ENCODE results near the gene MSRB3. TPM values are rescaled to one million over a fixed set of nuclear protein-coding genes. Genes with fewer than 3 reads are reported as not detected.

The MSRB3 gene
- total and polyA plus RNA-seq, 3 experiments from 2014 or later = not detected

GRCh38 chr12:65257986-65258385 is 20.5 kb upstream of the MSRB3 start:
- DNase-seq = no peak
- Histone ChIP-seq H3K36me3 (ENCODE audit: insufficient read depth, low read length) (no peaks in the 10 kb centered on the region), H3K27ac (ENCODE audit: low read depth, low read length) (no peak overlapping the region), H3K9me3 (ENCODE audit: low read length) (no peaks in the 10 kb centered on the region), H3K27me3 (ENCODE audit: insufficient read depth, low read length, poor library complexity, severe bottlenecking) (no peaks in the 10 kb centered on the region), H3K4me1 (ENCODE audit: insufficient read depth, low read length) (no peaks in the 10 kb centered on the region), H3K4me3 (ENCODE audit: low read length) (no peak overlapping the region)
- peaks cover 5 to 13% of the 10 kb centered on the region in 2 donors for H3K27me3 Mint-ChIP-seq
- no peaks in the 10 kb centered on the region for H3K9me3 Mint-ChIP-seq
- H3K36me3 Mint-ChIP-seq = no peaks in the 10 kb centered on the region
- no peak overlapping the region for H3K4me3 Mint-ChIP-seq
- ChIA-PET POLR2A (no interaction called here), CTCF (no interaction called here)
- H3K4me1 Mint-ChIP-seq = no peaks in the 10 kb centered on the region
- H3K27ac Mint-ChIP-seq = no peak overlapping the region

GRCh38 chr12:65259501-65259900 is 19.0 kb upstream of the MSRB3 start:
- no peak for DNase-seq
- H3K27me3 Mint-ChIP-seq = peaks cover 5 to 18% of the 10 kb centered on the region in 2 donors
- no peaks in the 10 kb centered on the region for H3K36me3 ChIP-seq (ENCODE audit: insufficient read depth, low read length)
- no peak overlapping the region for H3K4me3 ChIP-seq (ENCODE audit: low read length)
- H3K27me3 ChIP-seq (ENCODE audit: insufficient read depth, low read length, poor library complexity, severe bottlenecking) = no peaks in the 10 kb centered on the region
- H3K9me3 Mint-ChIP-seq = no peaks in the 10 kb centered on the region
- no peaks in the 10 kb centered on the region for H3K36me3 Mint-ChIP-seq
- ChIA-PET POLR2A (no interaction called here), CTCF (no interaction called here)
- H3K4me1 ChIP-seq (ENCODE audit: insufficient read depth, low read length) = no peaks in the 10 kb centered on the region
- no peak overlapping the region for H3K4me3 Mint-ChIP-seq
- H3K9me3 ChIP-seq (ENCODE audit: low read length) = no peaks in the 10 kb centered on the region
- H3K27ac Mint-ChIP-seq = no peak overlapping the region
- no peak overlapping the region for H3K27ac ChIP-seq (ENCODE audit: low read depth, low read length)
- no peaks in the 10 kb centered on the region for H3K4me1 Mint-ChIP-seq

- H3K4me3 ChIP-seq (ENCODE audit: low read length) = no peak overlapping the region
- Mint-ChIP-seq H3K4me3 (no peak overlapping the region), H3K4me1 (no peaks in the 10 kb centered on the region), H3K27ac (no peak overlapping the region), H3K36me3 (no peaks in the 10 kb centered on the region), H3K9me3 (no peaks in the 10 kb centered on the region), H3K27me3 (peaks cover 6 to 39% of the 10 kb centered on the region in 2 donors)
- no peaks in the 10 kb centered on the region for H3K4me1 ChIP-seq (ENCODE audit: insufficient read depth, low read length)
- DNase-seq = no peak
- no peaks in the 10 kb centered on the region for H3K36me3 ChIP-seq (ENCODE audit: insufficient read depth, low read length)
- no peak overlapping the region for H3K27ac ChIP-seq (ENCODE audit: low read depth, low read length)
- POLR2A ChIA-PET = no interaction called here
- CTCF ChIA-PET = no interaction called here
- no peaks in the 10 kb centered on the region for H3K9me3 ChIP-seq (ENCODE audit: low read length)
- no peaks in the 10 kb centered on the region for H3K27me3 ChIP-seq (ENCODE audit: insufficient read depth, low read length, poor library complexity, severe bottlenecking)
These were observed 14.7 kb upstream of the MSRB3 start for GRCh38 chr12:65263777-65264176.

GRCh38 chr12:65266408-65266807 is 12.1 kb upstream of the MSRB3 start:
- H3K4me1 ChIP-seq (ENCODE audit: insufficient read depth, low read length) = no peaks in the 10 kb centered on the region
- H3K4me3 ChIP-seq (ENCODE audit: low read length) = no peak overlapping the region
- Mint-ChIP-seq H3K36me3 (no peaks in the 10 kb centered on the region), H3K27me3 (peaks cover 3 to 32% of the 10 kb centered on the region in 2 donors), H3K27ac (no peak overlapping the region), H3K4me3 (no peak overlapping the region), H3K9me3 (no peaks in the 10 kb centered on the region), H3K4me1 (no peaks in the 10 kb centered on the region)
- CTCF ChIA-PET = interaction anchor here (1.3 kb wide), 1 partner anchor 16 kb away, joined by 3 read pairs; no protein-coding TSS in a partner anchor
- H3K27ac ChIP-seq (ENCODE audit: low read depth, low read length) = no peak overlapping the region
- H3K9me3 ChIP-seq (ENCODE audit: low read length) = no peaks in the 10 kb centered on the region
- POLR2A ChIA-PET = no interaction called here
- H3K27me3 ChIP-seq (ENCODE audit: insufficient read depth, low read length, poor library complexity, severe bottlenecking) = no peaks in the 10 kb centered on the region
- no peaks in the 10 kb centered on the region for H3K36me3 ChIP-seq (ENCODE audit: insufficient read depth, low read length)
- DNase-seq = no peak

GRCh38 chr12:65269603-65270002 is 8.9 kb upstream of the MSRB3 start:
- POLR2A ChIA-PET = no interaction called here
- no peaks in the 10 kb centered on the region for H3K4me1 Mint-ChIP-seq
- no peaks in the 10 kb centered on the region for H3K36me3 Mint-ChIP-seq
- H3K27me3 ChIP-seq (ENCODE audit: insufficient read depth, low read length, poor library complexity, severe bottlenecking) = no peaks in the 10 kb centered on the region
- peaks cover 6 to 38% of the 10 kb centered on the region in 2 donors for H3K27me3 Mint-ChIP-seq
- H3K36me3 ChIP-seq (ENCODE audit: insufficient read depth, low read length) = no peaks in the 10 kb centered on the region
- H3K27ac ChIP-seq (ENCODE audit: low read depth, low read length) = no peak overlapping the region
- CTCF ChIA-PET = no interaction called here
- no peak overlapping the region for H3K27ac Mint-ChIP-seq
- no peak overlapping the region for H3K4me3 ChIP-seq (ENCODE audit: low read length)
- no peak overlapping the region for H3K4me3 Mint-ChIP-seq
- no peak for DNase-seq
- no peaks in the 10 kb centered on the region for H3K9me3 ChIP-seq (ENCODE audit: low read length)
- peaks cover 0 to 4% (median 0%) of the 10 kb centered on the region in 5 donors for H3K9me3 Mint-ChIP-seq
- no peaks in the 10 kb centered on the region for H3K4me1 ChIP-seq (ENCODE audit: insufficient read depth, low read length)

GRCh38 chr12:65274602-65275272 is 3.7 kb upstream of the MSRB3 start:
- CTCF ChIA-PET = no interaction called here

GRCh38 chr12:65275627-65276026 is 2.9 kb upstream of the MSRB3 start:
- no peaks in the 10 kb centered on the region for H3K9me3 ChIP-seq (ENCODE audit: low read length)
- no peaks in the 10 kb centered on the region for H3K4me1 ChIP-seq (ENCODE audit: insufficient read depth, low read length)
- ChIA-PET CTCF (no interaction called here), POLR2A (no interaction called here)
- H3K27me3 ChIP-seq (ENCODE audit: insufficient read depth, low read length, poor library complexity, severe bottlenecking) = peaks cover 13% of the 10 kb centered on the region
- DNase-seq = no peak
- peaks cover 30 to 65% of the 10 kb centered on the region in 2 donors for H3K27me3 Mint-ChIP-seq
- H3K36me3 ChIP-seq (ENCODE audit: insufficient read depth, low read length) = no peaks in the 10 kb centered on the region
- no peak overlapping the region for H3K4me3 ChIP-seq (ENCODE audit: low read length)
- peaks cover 0 to 4% (median 0%) of the 10 kb centered on the region in 5 donors for H3K9me3 Mint-ChIP-seq
- H3K36me3 Mint-ChIP-seq = no peaks in the 10 kb centered on the region
- H3K27ac Mint-ChIP-seq = no peak overlapping the region
- peaks cover 5 to 14% (median 9%) of the 10 kb centered on the region in 3 donors for H3K4me1 Mint-ChIP-seq
- H3K27ac ChIP-seq (ENCODE audit: low read depth, low read length) = no peak overlapping the region
- no peak overlapping the region for H3K4me3 Mint-ChIP-seq

More at GRCh38 chr12:65274602-65275272, 3.7 kb upstream of the MSRB3 start:
- peaks cover 0 to 4% (median 0%) of the 10 kb centered on the region in 5 donors for H3K9me3 Mint-ChIP-seq
- no peaks in the 10 kb centered on the region for H3K9me3 ChIP-seq (ENCODE audit: low read length)
- H3K27me3 ChIP-seq (ENCODE audit: insufficient read depth, low read length, poor library complexity, severe bottlenecking) = peaks cover 4% of the 10 kb centered on the region
- no peak overlapping the region for H3K4me3 ChIP-seq (ENCODE audit: low read length)
- POLR2A ChIA-PET = no interaction called here
- no peaks in the 10 kb centered on the region for H3K36me3 ChIP-seq (ENCODE audit: insufficient read depth, low read length)
- H3K4me1 Mint-ChIP-seq = peaks cover 5 to 11% (median 5%) of the 10 kb centered on the region in 3 donors
- H3K27ac ChIP-seq (ENCODE audit: low read depth, low read length) = no peak overlapping the region
- H3K4me3 Mint-ChIP-seq = no peak overlapping the region
- H3K27ac Mint-ChIP-seq = no peak overlapping the region
- no peaks in the 10 kb centered on the region for H3K4me1 ChIP-seq (ENCODE audit: insufficient read depth, low read length)
- no peaks in the 10 kb centered on the region for H3K36me3 Mint-ChIP-seq
- DNase-seq = no peak
- peaks cover 28 to 57% of the 10 kb centered on the region in 2 donors for H3K27me3 Mint-ChIP-seq

DNA sequence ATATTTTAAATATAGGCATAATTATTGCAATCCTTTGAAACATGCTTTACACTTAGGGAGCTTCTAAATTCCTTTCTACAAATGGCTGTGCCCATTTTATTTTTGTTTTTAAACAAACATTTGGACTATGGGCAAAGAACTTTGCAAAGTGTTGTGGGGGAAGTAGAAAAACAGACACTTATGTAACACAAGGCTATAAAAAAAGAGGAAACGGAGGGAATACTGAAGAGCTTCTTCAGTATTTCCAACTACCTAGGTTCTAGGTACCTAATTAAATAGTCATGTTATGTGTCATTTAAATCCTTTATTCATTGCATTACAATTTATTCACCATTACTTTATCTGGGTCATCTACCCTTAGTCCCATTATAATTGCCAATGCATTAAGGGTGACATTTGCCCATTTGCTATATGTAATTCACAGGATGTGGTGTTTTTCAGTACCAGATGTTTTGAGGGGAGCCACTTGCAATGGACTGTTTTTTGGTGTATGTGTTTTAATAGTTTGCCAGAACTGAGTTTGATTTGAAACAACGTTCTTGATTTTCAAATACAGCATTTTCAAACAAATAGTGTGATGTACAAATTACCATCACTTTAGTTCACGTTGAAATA is 1.5 kb upstream of the MSRB3 start:
- Mint-ChIP-seq H3K9me3 (peaks cover 0 to 3% (median 0%) of the 10 kb centered on the region in 5 donors), H3K4me1 (peaks cover 5 to 14% (median 9%) of the 10 kb centered on the region in 3 donors), H3K27ac (no peak overlapping the region), H3K27me3 (peaks cover 33 to 73% of the 10 kb centered on the region in 2 donors), H3K36me3 (no peaks in the 10 kb centered on the region), H3K4me3 (no peak overlapping the region)
- Histone ChIP-seq H3K4me3 (ENCODE audit: low read length) (no peak overlapping the region), H3K4me1 (ENCODE audit: insufficient read depth, low read length) (no peaks in the 10 kb centered on the region), H3K9me3 (ENCODE audit: low read length) (no peaks in the 10 kb centered on the region), H3K27ac (ENCODE audit: low read depth, low read length) (no peak overlapping the region), H3K36me3 (ENCODE audit: insufficient read depth, low read length) (no peaks in the 10 kb centered on the region), H3K27me3 (ENCODE audit: insufficient read depth, low read length, poor library complexity, severe bottlenecking) (peaks cover 13% of the 10 kb centered on the region)
- ChIA-PET POLR2A (no interaction called here), CTCF (no interaction called here)
- no peak for DNase-seq
